Activated T-cell treated with anti-CD3 and anti-CD28 coated beads for 48 hours (primary cell): ENCODE measurements around the gene PCDHGC5.

ENCODE experiments used
- DNase-seq: peaks from one replicate; pipeline ENCODE4 v3.0.0-alpha.2; 2020; ENCODE audit warnings: low read depth

The PCDHGC5 gene

GRCh38 chr5:141533897-141534296, 45.0 kb downstream of the PCDHGC5 start:
- no peak for DNase-seq

DNA sequence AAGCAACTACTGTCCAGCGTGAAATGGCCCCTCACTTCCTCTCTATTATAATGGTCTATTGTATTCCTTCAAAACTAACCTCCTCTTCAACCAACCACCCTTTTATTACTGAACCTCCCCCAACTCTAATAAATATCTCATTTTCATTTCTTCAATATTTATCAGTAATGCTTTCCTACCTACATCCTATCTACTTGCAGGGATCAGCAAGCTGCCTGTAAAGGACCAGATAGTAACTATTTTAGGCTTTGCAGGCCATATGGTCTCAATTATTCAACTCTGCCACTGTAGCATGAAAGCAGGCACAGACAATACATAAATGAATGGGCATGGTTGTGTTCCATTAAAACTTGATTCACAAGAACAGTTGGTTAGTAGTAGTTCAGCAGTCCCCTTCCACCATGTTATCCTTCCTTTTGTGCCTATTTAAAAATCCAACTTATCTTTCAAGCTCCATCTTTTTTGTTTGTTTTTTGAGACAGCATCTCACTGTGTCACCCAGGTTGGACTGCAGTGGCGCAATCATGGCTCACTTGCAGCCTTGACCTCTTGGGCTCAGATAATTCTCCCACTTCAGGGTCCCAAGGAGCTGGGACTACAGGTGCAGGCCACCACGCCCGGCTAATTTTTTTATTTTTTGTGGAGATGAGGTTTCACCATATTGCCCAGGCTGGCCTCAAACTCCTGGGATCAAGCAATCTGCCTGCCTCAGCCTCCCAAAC, 45.8 kb downstream of the PCDHGC5 start:
- no peak for DNase-seq
